Measurements from ENCODE around the gene TAB2.
"Not testable (repeated sequence)": the region's sequence is repeated elsewhere in the genome, so short reads cannot be mapped to it uniquely, and the experiment has no call there.

DNA sequence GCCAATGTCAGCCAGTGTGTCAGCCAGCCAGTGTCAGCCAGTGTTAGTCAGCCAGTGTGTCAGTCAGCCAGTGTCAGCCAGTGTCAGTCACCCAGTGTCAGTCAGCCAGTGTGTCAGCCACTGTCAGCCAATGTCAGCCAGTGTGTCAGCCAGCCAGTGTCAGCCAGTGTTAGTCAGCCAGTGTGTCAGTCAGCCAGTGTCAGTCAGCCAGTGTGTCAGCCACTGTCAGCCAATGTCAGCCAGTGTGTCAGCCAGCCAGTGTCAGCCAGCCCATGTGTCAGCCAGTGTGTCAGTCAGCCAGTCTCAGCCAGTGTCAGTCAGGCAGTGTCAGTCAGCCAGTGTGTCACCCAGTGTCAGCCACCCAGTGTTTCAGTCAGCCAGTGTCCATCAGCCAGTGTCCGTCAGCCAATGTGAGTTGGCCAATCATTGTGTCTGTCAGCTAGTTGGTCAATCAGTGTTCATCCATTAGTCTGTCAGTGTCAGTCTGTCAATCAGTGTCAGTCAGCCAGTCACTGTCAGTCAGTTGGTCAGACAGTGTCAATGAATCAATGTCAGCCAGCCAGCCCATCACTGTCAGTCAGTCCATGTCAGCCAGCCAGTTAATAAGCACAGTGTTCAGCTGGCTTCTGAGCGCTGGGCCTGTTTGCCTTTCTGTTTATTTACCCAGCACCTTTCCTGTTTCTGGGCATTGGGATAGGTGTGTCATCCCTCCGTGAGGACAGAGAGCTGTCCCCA is 127.0 kb downstream of the TAB2 start:
- TF ChIP-seq, protein P1, sequence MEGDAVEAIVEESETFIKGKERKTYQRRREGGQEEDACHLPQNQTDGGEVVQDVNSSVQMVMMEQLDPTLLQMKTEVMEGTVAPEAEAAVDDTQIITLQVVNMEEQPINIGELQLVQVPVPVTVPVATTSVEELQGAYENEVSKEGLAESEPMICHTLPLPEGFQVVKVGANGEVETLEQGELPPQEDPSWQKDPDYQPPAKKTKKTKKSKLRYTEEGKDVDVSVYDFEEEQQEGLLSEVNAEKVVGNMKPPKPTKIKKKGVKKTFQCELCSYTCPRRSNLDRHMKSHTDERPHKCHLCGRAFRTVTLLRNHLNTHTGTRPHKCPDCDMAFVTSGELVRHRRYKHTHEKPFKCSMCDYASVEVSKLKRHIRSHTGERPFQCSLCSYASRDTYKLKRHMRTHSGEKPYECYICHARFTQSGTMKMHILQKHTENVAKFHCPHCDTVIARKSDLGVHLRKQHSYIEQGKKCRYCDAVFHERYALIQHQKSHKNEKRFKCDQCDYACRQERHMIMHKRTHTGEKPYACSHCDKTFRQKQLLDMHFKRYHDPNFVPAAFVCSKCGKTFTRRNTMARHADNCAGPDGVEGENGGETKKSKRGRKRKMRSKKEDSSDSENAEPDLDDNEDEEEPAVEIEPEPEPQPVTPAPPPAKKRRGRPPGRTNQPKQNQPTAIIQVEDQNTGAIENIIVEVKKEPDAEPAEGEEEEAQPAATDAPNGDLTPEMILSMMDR (IDR thresholded peaks at IDR 0.05; ENCODE audit: poor library complexity), result not testable (repeated sequence)
- TF ChIP-seq EZH2 (IDR thresholded peaks at IDR 0.05; ENCODE audit: borderline replicate concordance), result not testable (repeated sequence)
